Gastroesophageal sphincter (tissue), 3 donors: ENCODE data around the gene CCNK.
A peak's percentile ranks its signal among the peaks of the same experiment; 100 is the strongest.

Experiments used
- EP300 ChIP-seq: sonication (generic); formaldehyde crosslinking; IDR thresholded peaks from one replicate; pipeline ENCODE4 v1.6.1; 2017; ENCODE audit warnings: antibody characterized with exemption, mild to moderate bottlenecking
- POLR2A ChIP-seq, 2 donors: fragments of 450-650 bp; IDR thresholded peaks; one replicate each; pipeline ENCODE4 v1.6.1; 2017; ENCODE audit warnings: antibody characterized with exemption in 2 of 2, mild to moderate bottlenecking in 2 of 2, moderate library complexity in 1 of 2
- POLR2AphosphoS5 ChIP-seq: sonication (generic); formaldehyde crosslinking; IDR thresholded peaks from one replicate; pipeline ENCODE4 v1.6.1; 2017; ENCODE audit warnings: antibody characterized with exemption
- TF ChIP-seq, protein P1 (sequence below), 4 experiments: fragments of 200-600 bp in 2 of 4; fragments of 450-650 bp in 2 of 4; sonication (generic) in 1 of 4; IDR thresholded peaks; one replicate each; pipeline ENCODE4 v1.5.1; 2017 to 2019; ENCODE audit warnings: antibody characterized with exemption in 4 of 4, mild to moderate bottlenecking in 2 of 4, moderate library complexity in 2 of 4

DNA sequence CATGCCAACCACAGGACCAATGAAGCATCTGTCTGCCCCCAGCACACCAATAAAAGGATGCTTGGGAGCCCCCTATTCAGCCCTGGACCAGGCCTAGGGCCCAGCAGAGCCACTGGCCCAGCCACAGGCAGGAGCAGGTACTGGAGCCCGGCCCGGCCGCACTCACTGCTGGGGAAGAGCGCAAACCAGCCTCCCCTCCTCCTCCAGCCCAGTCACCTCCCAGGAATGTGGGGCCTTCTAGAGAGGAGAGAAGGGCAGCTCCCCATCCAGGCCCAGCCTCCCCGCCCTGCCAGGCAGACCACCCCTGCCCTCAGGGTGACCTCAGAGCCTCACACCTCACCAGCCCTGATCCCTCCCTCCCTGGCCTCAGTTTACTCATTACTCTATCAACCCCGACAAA is 56.2 kb downstream of the CCNK start:
- TF ChIP-seq, protein P1, sequence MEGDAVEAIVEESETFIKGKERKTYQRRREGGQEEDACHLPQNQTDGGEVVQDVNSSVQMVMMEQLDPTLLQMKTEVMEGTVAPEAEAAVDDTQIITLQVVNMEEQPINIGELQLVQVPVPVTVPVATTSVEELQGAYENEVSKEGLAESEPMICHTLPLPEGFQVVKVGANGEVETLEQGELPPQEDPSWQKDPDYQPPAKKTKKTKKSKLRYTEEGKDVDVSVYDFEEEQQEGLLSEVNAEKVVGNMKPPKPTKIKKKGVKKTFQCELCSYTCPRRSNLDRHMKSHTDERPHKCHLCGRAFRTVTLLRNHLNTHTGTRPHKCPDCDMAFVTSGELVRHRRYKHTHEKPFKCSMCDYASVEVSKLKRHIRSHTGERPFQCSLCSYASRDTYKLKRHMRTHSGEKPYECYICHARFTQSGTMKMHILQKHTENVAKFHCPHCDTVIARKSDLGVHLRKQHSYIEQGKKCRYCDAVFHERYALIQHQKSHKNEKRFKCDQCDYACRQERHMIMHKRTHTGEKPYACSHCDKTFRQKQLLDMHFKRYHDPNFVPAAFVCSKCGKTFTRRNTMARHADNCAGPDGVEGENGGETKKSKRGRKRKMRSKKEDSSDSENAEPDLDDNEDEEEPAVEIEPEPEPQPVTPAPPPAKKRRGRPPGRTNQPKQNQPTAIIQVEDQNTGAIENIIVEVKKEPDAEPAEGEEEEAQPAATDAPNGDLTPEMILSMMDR (IDR thresholded peaks at IDR 0.05) = peak in 2 of 4 experiments; percentile 18 to 39
- no peak for TF ChIP-seq POLR2A (IDR thresholded peaks at IDR 0.05)
- TF ChIP-seq EP300 = no peak
- peak; percentile 68 for TF ChIP-seq POLR2AphosphoS5
